ENCODE data around the gene RAB30.

Gene RAB30

GRCh38 chr11:82936261-82936660, 135.4 kb downstream of the RAB30 start:
- DNase-seq, result no peak

GRCh38 chr11:82932564-82932963, 139.1 kb downstream of the RAB30 start:
- DNase-seq, result no peak

- no peak for DNase-seq
These were observed 141.0 kb downstream of the RAB30 start for GRCh38 chr11:82930734-82931133.

GRCh38 chr11:82930229-82930628, 141.5 kb downstream of the RAB30 start:
- DNase-seq, result no peak

GRCh38 chr11:82929121-82929520, 142.6 kb downstream of the RAB30 start:
- no peak for DNase-seq

- DNase-seq, result no peak
These were observed 144.3 kb downstream of the RAB30 start for GRCh38 chr11:82927264-82927880.

GRCh38 chr11:82924522-82925224, 147.0 kb downstream of the RAB30 start:
- no peak for DNase-seq

Measured in NK-92 treated with Interleukin-12 subunit alpha and Interleukin-12 subunit beta, amount 100 ng/mL, for 24 hours (cell line).